GM12873 (cell line): ENCODE results near the gene LIMS2.

ENCODE experiments used
- CTCF ChIP-seq: IDR thresholded peaks from 2 replicates; pipeline ENCODE4 v1.5.1; 2012; ENCODE audit warnings: low read depth, mild to moderate bottlenecking, moderate library complexity, low read length, control low read depth; ENCODE audit not compliant: insufficient read depth; ENCODE audit errors: missing control alignments

LIMS2 gene

GRCh38 chr2:127645395-127646291 lies 29.7 kb downstream of the LIMS2 start, which contains the start of gene GPR17:
Gene GPR17 (plus strand): TSS chr2:127646153. CDS start chr2:127650736, 4,583 bp downstream.
- TF ChIP-seq CTCF: no peak

GRCh38 chr2:127645026-127645394 lies 30.3 kb downstream of the LIMS2 start:
- TF ChIP-seq CTCF: no peak

- TF ChIP-seq CTCF: peak; percentile 37
Measured at GRCh38 chr2:127644066-127645025, 31.0 kb downstream of the LIMS2 start.

GRCh38 chr2:127643439-127644065 lies 31.8 kb downstream of the LIMS2 start:
- no peak for TF ChIP-seq CTCF

- TF ChIP-seq CTCF: no peak
Measured at GRCh38 chr2:127642706-127643438, 32.5 kb downstream of the LIMS2 start.

GRCh38 chr2:127641846-127642507 lies 33.4 kb downstream of the LIMS2 start:
- TF ChIP-seq CTCF: no peak
